ENCODE data around the gene NOTCH2NLA.
"Not testable (repeated sequence)": the region's sequence is repeated elsewhere in the genome, so short reads cannot be mapped to it uniquely, and the experiment has no call there.

DNA sequence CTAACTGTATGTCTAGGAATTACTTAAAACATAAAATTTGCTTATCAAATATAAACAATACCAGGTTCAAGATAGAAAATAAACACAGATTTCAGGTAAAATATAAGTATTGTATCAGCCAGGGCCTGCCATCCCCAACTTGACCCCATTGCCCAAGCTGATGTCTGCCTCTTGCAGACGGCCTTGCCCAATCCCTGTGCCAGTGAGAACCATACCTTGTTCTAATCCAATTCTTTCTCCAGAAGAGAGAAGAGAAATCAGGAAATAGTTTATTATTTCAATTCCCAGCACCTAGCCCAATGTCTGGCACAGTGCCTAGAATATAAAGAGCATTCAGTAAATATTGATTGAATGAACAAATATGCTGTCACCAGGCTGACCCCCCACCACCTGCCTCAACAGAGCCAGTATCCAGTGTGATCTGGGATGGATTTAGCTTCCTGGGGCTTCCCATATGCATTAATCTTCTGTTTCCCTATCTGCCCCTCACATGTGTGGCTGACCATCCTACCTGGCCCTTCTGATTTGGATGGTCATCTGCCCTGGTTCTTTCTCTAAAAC is 29.3 kb upstream of the NOTCH2NLA start:
- not testable (repeated sequence) for TF ChIP-seq ZNF311 (tag by site-specific recombination; IDR thresholded peaks at IDR 0.05; ENCODE audit: borderline replicate concordance); ZNF133 (tag by site-specific recombination; IDR thresholded peaks at IDR 0.05); ZNF350 (tag by site-specific recombination; IDR thresholded peaks at IDR 0.05)
- TF ChIP-seq, protein P1, sequence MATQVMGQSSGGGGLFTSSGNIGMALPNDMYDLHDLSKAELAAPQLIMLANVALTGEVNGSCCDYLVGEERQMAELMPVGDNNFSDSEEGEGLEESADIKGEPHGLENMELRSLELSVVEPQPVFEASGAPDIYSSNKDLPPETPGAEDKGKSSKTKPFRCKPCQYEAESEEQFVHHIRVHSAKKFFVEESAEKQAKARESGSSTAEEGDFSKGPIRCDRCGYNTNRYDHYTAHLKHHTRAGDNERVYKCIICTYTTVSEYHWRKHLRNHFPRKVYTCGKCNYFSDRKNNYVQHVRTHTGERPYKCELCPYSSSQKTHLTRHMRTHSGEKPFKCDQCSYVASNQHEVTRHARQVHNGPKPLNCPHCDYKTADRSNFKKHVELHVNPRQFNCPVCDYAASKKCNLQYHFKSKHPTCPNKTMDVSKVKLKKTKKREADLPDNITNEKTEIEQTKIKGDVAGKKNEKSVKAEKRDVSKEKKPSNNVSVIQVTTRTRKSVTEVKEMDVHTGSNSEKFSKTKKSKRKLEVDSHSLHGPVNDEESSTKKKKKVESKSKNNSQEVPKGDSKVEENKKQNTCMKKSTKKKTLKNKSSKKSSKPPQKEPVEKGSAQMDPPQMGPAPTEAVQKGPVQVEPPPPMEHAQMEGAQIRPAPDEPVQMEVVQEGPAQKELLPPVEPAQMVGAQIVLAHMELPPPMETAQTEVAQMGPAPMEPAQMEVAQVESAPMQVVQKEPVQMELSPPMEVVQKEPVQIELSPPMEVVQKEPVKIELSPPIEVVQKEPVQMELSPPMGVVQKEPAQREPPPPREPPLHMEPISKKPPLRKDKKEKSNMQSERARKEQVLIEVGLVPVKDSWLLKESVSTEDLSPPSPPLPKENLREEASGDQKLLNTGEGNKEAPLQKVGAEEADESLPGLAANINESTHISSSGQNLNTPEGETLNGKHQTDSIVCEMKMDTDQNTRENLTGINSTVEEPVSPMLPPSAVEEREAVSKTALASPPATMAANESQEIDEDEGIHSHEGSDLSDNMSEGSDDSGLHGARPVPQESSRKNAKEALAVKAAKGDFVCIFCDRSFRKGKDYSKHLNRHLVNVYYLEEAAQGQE (tag by site-specific recombination; IDR thresholded peaks at IDR 0.05): not testable (repeated sequence)
- TF ChIP-seq, protein P2, sequence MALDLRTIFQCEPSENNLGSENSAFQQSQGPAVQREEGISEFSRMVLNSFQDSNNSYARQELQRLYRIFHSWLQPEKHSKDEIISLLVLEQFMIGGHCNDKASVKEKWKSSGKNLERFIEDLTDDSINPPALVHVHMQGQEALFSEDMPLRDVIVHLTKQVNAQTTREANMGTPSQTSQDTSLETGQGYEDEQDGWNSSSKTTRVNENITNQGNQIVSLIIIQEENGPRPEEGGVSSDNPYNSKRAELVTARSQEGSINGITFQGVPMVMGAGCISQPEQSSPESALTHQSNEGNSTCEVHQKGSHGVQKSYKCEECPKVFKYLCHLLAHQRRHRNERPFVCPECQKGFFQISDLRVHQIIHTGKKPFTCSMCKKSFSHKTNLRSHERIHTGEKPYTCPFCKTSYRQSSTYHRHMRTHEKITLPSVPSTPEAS (tag by site-specific recombination; IDR thresholded peaks at IDR 0.05): not testable (repeated sequence)
- TF ChIP-seq, protein P3, sequence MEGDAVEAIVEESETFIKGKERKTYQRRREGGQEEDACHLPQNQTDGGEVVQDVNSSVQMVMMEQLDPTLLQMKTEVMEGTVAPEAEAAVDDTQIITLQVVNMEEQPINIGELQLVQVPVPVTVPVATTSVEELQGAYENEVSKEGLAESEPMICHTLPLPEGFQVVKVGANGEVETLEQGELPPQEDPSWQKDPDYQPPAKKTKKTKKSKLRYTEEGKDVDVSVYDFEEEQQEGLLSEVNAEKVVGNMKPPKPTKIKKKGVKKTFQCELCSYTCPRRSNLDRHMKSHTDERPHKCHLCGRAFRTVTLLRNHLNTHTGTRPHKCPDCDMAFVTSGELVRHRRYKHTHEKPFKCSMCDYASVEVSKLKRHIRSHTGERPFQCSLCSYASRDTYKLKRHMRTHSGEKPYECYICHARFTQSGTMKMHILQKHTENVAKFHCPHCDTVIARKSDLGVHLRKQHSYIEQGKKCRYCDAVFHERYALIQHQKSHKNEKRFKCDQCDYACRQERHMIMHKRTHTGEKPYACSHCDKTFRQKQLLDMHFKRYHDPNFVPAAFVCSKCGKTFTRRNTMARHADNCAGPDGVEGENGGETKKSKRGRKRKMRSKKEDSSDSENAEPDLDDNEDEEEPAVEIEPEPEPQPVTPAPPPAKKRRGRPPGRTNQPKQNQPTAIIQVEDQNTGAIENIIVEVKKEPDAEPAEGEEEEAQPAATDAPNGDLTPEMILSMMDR (tag by site-specific recombination; IDR thresholded peaks at IDR 0.05): not testable (repeated sequence)

Data from HEK293 (cell line).